Measurements from ENCODE around the gene PAX8.

The PAX8 gene

GRCh38 chr2:113220970-113221708 lies 57.6 kb downstream of the PAX8 start:
- DNase-seq (ENCODE audit: low read depth) = no peak

GRCh38 chr2:113219889-113220641 lies 58.7 kb downstream of the PAX8 start:
- peak; percentile 72 for DNase-seq (ENCODE audit: low read depth)

GRCh38 chr2:113219525-113219888 lies 59.2 kb downstream of the PAX8 start:
- no peak for DNase-seq (ENCODE audit: low read depth)

GRCh38 chr2:113219092-113219441 lies 59.7 kb downstream of the PAX8 start:
- no peak for DNase-seq (ENCODE audit: low read depth)

GRCh38 chr2:113218283-113219091 lies 60.2 kb downstream of the PAX8 start:
- DNase-seq (ENCODE audit: low read depth) = peak; percentile 73

- peak; percentile 29 for DNase-seq (ENCODE audit: low read depth)
Measured at GRCh38 chr2:113217455-113218282, 61.1 kb downstream of the PAX8 start.

- no peak for DNase-seq (ENCODE audit: low read depth)
Measured at GRCh38 chr2:113216891-113217454, 61.7 kb downstream of the PAX8 start.

GRCh38 chr2:113216321-113216720 lies 62.4 kb downstream of the PAX8 start:
- no peak for DNase-seq (ENCODE audit: low read depth)

- no peak for DNase-seq (ENCODE audit: low read depth)
Measured at GRCh38 chr2:113215056-113215455, 63.7 kb downstream of the PAX8 start.

GRCh38 chr2:113214141-113214540 lies 64.6 kb downstream of the PAX8 start:
- no peak for DNase-seq (ENCODE audit: low read depth)

- no peak for DNase-seq (ENCODE audit: low read depth)
Measured at GRCh38 chr2:113213061-113213930, 65.4 kb downstream of the PAX8 start.

GRCh38 chr2:113212245-113213060 lies 66.3 kb downstream of the PAX8 start:
- no peak for DNase-seq (ENCODE audit: low read depth)

- no peak for DNase-seq (ENCODE audit: low read depth)
Measured at GRCh38 chr2:113211226-113212105, 67.3 kb downstream of the PAX8 start.

GRCh38 chr2:113209646-113210171 lies 69.0 kb downstream of the PAX8 start:
- DNase-seq (ENCODE audit: low read depth) = no peak

- DNase-seq (ENCODE audit: low read depth) = peak; percentile 27
Measured at GRCh38 chr2:113209011-113209645, 69.6 kb downstream of the PAX8 start.

- DNase-seq (ENCODE audit: low read depth) = no peak
Measured at GRCh38 chr2:113208396-113208795, 70.3 kb downstream of the PAX8 start.

- DNase-seq (ENCODE audit: low read depth) = no peak
Measured at GRCh38 chr2:113207021-113207420, 71.7 kb downstream of the PAX8 start.

- no peak for DNase-seq (ENCODE audit: low read depth)
Measured at GRCh38 chr2:113206251-113206650, 72.5 kb downstream of the PAX8 start.

Measured in amniotic epithelial cell (primary cell).